A172 (cell line): ENCODE measurements around the gene SPIN1. TPM values are rescaled to one million over a fixed set of nuclear protein-coding genes. Genes with fewer than 3 reads are reported as not detected.
"Not testable (repeated sequence)": the region's sequence is repeated elsewhere in the genome, so short reads cannot be mapped to it uniquely, and the experiment has no call there.

Experiments used
- DNase-seq: peaks from one replicate; pipeline ENCODE4 v3.0.0-alpha.2; 2015; ENCODE audit warnings: low spot score
- total RNA-seq: library from RNA; depleted of rRNA; stranded (reverse); fragments of >200 nt; shearing (Covaris generic); gene quantifications from 2 replicates; pipeline ENCODE4 v1.2.3, GENCODE V29; 2014; rRNA removed

Gene SPIN1
- 160 and 246 TPM in 2 replicates for total RNA-seq

DNA sequence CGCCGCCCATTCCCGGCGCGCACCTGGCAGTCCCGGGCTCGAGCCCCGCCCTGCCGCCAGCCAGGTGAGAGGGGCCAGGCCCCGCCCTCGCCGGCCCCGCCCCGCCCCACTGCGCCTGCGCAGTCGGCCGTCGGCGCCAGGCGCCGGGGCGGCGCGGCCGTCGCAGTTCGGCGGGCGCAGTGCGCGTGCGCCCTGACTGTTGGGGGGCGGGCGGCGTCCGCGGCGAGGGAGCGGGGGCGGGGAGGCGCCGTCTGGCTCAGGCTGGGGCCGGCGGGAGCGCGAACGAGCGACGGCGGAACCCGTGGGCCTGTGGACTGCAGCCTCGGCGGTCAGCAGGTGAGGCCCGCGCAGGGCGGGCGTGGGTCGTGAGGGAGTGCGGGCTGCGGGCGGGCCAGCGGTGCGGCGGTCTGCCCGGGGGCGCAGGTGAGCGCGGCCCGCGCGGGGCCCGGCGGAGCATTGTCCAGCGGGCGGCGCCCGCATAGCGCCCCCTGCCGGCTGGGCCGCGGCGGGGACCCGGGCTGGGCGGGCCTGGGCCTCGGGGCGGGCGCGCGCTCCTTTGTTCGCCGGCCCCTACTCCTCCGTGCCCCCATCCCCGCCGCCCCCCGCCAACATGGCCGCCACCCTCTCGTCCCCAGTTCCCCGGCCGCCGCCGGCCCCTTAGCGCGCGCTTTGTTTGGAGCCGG lies at the start of gene SPIN1:
SPIN1 (plus strand) TSS at position 242 of the 683 bp plus-strand sequence. CDS start 38,096 bp downstream, outside the sequence.
- DNase-seq: peak; percentile 57

GRCh38 chr9:88339317-88339716 lies 48.9 kb upstream of the SPIN1 start:
- no peak for DNase-seq

DNA sequence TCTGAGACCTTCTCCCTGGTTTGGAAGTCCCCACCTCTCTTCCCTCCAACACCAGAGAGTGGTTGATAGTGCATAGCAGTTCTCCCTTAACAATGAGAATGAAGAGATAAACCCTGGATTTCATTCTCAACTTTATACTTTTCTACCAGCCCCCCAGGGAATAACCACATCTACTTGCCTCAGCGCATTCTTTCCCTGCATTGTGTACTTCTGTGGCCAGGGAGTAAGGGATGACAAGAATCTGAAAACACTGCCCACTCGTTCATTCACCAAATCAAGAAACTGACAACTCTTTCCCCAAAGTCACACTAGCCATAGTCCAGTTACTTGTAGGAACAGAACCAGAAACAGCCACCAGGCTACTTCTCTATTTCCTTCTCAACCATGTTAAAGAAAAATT lies 46.0 kb upstream of the SPIN1 start:
- no peak for DNase-seq

DNA sequence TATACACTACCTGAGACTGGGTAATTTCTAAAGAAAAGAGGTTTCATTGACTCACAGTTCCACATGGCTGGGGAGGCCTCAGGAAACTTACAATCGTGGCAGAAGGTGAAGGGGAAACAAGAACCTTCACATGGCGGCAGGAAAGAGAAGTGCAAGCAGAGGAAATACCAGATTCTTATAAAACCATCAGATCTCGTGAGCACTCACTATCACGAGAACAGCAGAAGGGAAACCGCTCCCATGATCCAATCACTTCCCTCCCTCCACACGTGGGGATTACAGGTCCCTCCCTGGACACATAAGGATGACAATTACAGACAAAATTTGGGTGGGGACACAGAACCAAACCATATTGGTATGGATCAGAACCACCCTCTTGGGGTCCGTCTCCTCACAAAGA lies 44.2 kb upstream of the SPIN1 start:
- no peak for DNase-seq

- DNase-seq: not testable (repeated sequence)
Observed at GRCh38 chr9:88350354-88350753, 37.9 kb upstream of the SPIN1 start.

- DNase-seq: peak; percentile 61
Observed at GRCh38 chr9:88355166-88355565, 33.1 kb upstream of the SPIN1 start.

DNA sequence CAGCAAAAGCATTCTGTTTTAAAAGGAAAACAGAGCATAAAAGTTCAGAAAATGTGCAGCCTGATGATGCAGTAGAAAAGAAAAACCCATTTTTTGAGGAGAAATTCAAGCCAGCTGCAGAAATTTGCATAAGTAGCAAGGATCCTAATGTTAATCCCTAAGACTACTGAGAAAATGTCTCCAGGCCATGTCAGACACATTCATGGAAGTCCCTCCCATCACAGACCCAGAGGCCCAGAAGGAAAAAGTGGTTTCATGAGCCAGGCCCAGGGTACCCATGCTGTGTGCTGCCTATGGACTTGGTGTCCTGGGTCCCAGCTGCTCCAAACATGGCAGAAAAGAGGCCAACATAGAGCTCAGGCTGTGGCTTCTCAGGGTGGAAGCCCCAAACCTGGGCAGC lies 31.0 kb upstream of the SPIN1 start:
- not testable (repeated sequence) for DNase-seq

DNA sequence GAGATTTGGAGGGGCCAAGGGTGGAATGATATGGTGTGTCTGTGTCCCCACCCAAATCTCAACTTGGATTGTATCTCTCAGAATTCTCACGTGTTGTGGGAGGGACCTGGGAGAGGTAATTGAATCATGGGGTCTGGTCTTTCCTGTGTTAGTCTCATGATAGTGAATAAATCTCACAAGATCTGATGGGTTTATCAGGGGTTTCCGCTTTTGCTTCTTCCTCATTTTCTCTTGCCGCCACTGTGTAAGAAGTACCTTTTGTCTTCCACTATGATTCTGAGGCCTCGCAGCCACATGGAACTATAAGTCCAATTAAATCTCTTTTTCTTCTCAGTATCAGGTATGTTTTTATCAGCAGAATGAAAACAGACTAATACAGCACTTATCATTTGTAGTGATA lies 29.5 kb upstream of the SPIN1 start:
- DNase-seq: no peak

DNA sequence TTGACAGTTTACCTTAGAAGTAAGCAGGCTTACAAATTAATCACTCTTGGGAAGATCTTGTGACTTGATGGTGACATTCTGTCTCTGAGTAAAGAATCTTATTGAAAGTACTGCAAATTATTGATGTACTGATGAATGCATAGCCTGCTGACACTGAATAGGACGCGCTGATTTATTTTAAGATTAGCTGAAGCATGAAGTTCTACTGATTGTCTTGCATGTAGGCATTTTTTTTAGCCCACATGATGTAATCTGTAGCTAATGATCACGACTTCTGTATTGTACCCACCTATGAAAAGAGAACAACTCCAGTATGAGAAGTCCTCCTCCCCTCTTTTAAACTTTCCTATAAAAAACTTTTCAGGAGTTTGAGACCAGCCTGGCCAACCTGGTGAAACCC lies 28.3 kb upstream of the SPIN1 start:
- no peak for DNase-seq

DNA sequence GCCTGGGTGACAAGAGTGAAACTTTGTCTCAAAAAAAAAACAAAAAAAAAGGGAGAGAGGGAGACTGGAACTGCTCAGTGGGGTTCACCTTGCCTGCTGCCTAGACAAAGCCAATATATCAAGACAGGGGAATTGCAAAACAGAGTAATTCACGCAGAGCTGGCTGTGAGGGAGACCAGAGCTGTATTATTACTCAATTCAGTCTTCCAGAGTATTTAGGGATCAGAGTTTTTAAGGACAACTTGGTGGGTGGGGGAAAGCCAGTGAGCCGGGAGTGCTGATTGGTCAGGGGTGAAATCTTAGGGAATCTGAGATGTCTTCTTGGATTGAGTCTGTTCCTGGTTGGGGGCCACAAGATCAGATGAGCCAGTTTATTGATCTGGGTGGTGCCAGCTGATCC lies 25.6 kb upstream of the SPIN1 start:
- no peak for DNase-seq

DNA sequence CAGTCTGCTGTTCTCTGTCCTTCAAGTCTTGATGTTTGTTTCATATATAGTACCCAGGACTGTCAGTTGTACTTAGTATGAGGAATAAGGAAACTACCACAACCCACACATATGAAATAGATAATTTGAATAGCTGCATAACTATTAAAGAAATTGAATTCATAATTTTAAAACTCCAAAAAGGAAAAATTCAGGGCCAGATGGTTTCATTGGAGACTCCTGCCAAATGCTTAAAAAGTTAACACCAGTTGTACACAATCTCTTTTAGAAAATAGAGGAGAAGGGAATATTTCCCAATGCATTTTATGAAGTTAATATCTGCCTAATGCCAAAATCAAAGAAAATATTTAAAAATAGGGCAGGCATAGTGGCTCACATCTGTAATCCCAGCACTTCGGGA lies 24.6 kb upstream of the SPIN1 start:
- DNase-seq: no peak

- no peak for DNase-seq
Observed at GRCh38 chr9:88364706-88365105, 23.5 kb upstream of the SPIN1 start.

DNA sequence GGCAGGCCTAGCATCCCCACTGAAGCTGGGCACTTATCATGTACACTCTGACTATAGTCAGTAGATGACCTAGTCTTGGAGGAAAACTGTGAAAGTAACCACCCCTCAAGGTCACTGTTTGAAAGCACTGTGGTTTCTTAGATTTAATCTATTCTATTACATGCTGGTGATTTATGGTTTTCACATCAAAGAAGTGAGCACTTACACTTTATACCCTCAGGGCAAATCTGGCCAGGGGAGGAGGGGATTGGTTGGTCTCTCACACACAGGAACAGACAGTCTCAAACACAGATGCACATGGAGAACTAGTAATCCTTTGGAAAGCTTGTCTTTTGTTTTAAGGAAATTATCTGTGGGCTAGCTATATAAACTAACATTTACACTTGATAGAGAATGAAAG lies 17.9 kb upstream of the SPIN1 start:
- DNase-seq: no peak

GRCh38 chr9:88372103-88372654 lies 16.1 kb upstream of the SPIN1 start:
- peak; percentile 34 for DNase-seq

GRCh38 chr9:88373045-88373444 lies 15.2 kb upstream of the SPIN1 start:
- DNase-seq: peak; percentile 22

- DNase-seq: no peak
Observed at GRCh38 chr9:88378317-88378716, 9.9 kb upstream of the SPIN1 start.

GRCh38 chr9:88379352-88379751 lies 8.9 kb upstream of the SPIN1 start:
- DNase-seq: no peak

GRCh38 chr9:88380118-88380517 lies 8.1 kb upstream of the SPIN1 start:
- DNase-seq: no peak

DNA sequence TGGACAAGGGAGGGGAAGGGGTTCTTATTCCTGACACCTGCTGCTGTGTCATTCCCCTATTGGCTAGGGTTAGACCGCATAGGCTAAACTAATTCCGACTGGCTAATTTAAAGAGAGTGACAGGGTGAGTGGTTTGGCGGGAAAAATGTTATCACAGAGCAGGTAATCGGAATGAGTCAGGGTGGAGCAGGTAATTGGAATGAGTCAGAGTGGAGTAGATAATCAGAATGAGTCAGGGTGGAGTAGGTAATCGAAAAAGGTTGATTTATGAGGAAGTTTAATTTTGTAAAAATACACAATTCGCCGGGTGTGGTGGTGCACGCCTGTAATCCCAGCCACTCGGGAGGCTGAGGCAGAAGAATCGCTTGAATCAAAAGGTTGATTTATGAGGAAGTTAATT lies 6.9 kb upstream of the SPIN1 start:
- DNase-seq: not testable (repeated sequence)

DNA sequence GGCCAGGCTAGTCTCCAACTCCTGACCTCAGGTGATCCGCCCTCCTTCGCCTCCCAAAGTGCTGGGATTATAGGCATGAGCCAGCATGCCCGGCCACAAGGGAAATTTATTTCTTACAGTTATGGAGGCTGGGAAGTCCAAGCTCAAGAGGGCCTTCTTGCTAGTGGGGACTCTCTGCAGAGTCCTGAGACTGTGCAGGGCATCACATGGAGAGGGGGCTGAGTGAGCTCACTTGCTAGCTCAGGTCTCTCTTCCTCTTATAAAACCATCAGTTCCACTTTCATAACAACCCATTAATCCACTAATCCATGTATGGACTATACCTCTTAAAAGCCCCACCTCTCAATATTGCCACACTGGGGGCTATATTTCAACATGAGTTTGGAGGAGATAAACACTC lies 5.1 kb upstream of the SPIN1 start:
- DNase-seq: no peak

GRCh38 chr9:88386137-88386536 lies 2.1 kb upstream of the SPIN1 start:
- DNase-seq: not testable (repeated sequence)

- DNase-seq: no peak
Observed at GRCh38 chr9:88387036-88387551, 1.1 kb upstream of the SPIN1 start.

DNA sequence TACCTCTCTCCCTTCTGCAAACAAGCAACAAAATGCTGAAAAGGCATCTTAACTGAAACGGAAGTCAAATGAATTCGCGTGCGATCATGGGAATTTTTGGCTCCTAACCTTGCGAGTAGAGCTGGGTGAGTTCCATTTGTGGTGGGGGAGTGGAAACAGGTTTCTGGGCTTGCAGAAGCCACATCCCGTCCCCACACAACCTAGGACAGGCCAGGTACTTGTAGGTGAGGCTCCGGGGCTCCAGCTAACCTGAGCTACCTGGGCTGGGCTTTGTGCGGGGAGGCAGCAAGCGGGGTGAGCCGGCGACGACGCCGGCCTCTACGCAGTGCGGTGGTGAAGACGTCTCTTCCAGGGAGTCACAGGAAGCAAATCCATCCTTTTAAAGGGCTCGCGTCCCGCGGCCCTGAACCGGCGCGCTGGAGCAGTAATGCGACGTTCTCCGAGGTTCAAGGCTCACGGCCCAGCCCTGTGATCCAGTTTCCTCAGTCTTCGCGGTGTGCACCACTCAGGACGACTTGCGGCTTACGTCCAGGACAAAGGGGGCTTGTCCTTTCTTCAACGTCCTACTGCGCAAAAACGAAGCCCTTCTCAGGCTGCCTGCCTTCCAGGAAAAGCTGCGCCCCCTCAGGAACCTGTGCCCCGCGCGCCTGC lies 567 bp upstream of the SPIN1 start:
- peak; percentile 48 for DNase-seq
